Esophagus muscularis mucosa (tissue), 4 donors: Measurements from ENCODE around the gene UNC45B.

Experiments used
- EP300 ChIP-seq: sonication (generic); formaldehyde crosslinking; IDR thresholded peaks from one replicate; pipeline ENCODE4 v1.6.1; 2017; ENCODE audit warnings: antibody characterized with exemption
- POLR2A ChIP-seq: fragments of 450-650 bp; IDR thresholded peaks from one replicate; pipeline ENCODE4 v1.6.1; 2017; ENCODE audit warnings: antibody characterized with exemption, moderate library complexity, mild to moderate bottlenecking, low read depth
- POLR2AphosphoS5 ChIP-seq, 2 donors: sonication (generic); formaldehyde crosslinking; IDR thresholded peaks; one replicate each; pipeline ENCODE4 v1.6.1; 2017; ENCODE audit warnings: antibody characterized with exemption in 2 of 2
- TF ChIP-seq, protein P1 (sequence below), 3 experiments: fragments of 200-600 bp in 2 of 3; fragments of 450-650 bp in 1 of 3; sonication (generic) in 2 of 3; IDR thresholded peaks; one replicate each; pipeline ENCODE4 v1.5.1; 2017 to 2019; ENCODE audit warnings: antibody characterized with exemption in 3 of 3, mild to moderate bottlenecking in 2 of 3, moderate library complexity in 1 of 3

GRCh38 chr17:35103271-35103670, 44.3 kb upstream of the UNC45B start:
- TF ChIP-seq EP300, result no peak
- no peak for TF ChIP-seq POLR2A
- TF ChIP-seq, protein P1, sequence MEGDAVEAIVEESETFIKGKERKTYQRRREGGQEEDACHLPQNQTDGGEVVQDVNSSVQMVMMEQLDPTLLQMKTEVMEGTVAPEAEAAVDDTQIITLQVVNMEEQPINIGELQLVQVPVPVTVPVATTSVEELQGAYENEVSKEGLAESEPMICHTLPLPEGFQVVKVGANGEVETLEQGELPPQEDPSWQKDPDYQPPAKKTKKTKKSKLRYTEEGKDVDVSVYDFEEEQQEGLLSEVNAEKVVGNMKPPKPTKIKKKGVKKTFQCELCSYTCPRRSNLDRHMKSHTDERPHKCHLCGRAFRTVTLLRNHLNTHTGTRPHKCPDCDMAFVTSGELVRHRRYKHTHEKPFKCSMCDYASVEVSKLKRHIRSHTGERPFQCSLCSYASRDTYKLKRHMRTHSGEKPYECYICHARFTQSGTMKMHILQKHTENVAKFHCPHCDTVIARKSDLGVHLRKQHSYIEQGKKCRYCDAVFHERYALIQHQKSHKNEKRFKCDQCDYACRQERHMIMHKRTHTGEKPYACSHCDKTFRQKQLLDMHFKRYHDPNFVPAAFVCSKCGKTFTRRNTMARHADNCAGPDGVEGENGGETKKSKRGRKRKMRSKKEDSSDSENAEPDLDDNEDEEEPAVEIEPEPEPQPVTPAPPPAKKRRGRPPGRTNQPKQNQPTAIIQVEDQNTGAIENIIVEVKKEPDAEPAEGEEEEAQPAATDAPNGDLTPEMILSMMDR (IDR thresholded peaks at IDR 0.05), result no peak
- TF ChIP-seq POLR2AphosphoS5 (IDR thresholded peaks at IDR 0.05), result no peak
